ENCODE measurements around the gene CNTN2.

CNTN2 gene

DNA sequence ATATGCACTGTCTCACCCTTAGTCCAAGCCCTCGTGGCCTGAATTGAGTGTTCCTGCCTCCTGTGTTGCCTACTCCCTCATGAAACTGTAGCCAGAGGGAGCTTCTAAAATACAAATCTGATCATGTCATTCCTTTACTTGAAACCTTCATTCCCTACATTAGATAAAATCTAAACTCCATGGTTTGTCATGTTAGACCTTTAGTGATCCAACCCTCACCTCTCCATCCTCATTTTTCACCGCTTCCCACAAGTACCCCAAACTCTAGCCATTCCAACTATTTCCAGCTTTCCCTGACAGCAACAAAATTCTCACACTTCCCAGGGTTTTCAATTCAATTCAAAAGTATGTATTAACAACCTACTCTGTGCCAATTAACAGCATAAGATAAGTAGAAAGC is 18.3 kb upstream of the CNTN2 start:
- H3K36me3 ChIP-seq, result no peaks in the 10 kb centered on the region
- no peak overlapping the region for H3K27ac ChIP-seq
- no peak for DNase-seq
- TF ChIP-seq, protein P1, sequence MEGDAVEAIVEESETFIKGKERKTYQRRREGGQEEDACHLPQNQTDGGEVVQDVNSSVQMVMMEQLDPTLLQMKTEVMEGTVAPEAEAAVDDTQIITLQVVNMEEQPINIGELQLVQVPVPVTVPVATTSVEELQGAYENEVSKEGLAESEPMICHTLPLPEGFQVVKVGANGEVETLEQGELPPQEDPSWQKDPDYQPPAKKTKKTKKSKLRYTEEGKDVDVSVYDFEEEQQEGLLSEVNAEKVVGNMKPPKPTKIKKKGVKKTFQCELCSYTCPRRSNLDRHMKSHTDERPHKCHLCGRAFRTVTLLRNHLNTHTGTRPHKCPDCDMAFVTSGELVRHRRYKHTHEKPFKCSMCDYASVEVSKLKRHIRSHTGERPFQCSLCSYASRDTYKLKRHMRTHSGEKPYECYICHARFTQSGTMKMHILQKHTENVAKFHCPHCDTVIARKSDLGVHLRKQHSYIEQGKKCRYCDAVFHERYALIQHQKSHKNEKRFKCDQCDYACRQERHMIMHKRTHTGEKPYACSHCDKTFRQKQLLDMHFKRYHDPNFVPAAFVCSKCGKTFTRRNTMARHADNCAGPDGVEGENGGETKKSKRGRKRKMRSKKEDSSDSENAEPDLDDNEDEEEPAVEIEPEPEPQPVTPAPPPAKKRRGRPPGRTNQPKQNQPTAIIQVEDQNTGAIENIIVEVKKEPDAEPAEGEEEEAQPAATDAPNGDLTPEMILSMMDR (IDR thresholded peaks at IDR 0.05; ENCODE audit: low read depth, low read length), result no peak
- H3K9me3 ChIP-seq (ENCODE audit: severe bottlenecking), result no peaks in the 10 kb centered on the region
- H3K4me3 ChIP-seq (ENCODE audit: low read depth, low read length), result no peak overlapping the region
- H3K27me3 ChIP-seq (ENCODE audit: insufficient read depth, low read depth, severe bottlenecking), result no peaks in the 10 kb centered on the region

DNA sequence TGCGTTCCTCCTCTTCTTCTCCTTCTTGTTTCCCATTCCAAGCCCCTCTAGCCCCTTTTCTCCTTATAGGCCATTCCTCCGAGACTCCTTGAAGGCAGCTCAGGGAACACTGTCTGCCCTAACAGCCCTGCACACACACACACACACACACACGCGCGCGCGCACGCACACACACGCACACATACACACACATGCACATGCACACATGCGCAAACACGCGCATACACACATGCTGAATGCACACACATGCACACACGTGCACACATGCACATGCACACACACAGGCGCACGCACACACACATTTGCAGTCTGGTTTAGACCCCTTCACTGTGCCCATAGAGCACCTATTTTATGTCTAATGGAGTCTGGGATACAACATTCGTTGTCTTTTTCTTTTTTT is 17.8 kb upstream of the CNTN2 start:
- TF ChIP-seq, protein P1 (IDR thresholded peaks at IDR 0.05; ENCODE audit: low read depth, low read length), result no peak
- no peaks in the 10 kb centered on the region for H3K9me3 ChIP-seq (ENCODE audit: severe bottlenecking)
- no peak for DNase-seq
- H3K4me3 ChIP-seq (ENCODE audit: low read depth, low read length), result no peak overlapping the region
- H3K27ac ChIP-seq, result no peak overlapping the region
- no peaks in the 10 kb centered on the region for H3K36me3 ChIP-seq
- H3K27me3 ChIP-seq (ENCODE audit: insufficient read depth, low read depth, severe bottlenecking), result no peaks in the 10 kb centered on the region

DNA sequence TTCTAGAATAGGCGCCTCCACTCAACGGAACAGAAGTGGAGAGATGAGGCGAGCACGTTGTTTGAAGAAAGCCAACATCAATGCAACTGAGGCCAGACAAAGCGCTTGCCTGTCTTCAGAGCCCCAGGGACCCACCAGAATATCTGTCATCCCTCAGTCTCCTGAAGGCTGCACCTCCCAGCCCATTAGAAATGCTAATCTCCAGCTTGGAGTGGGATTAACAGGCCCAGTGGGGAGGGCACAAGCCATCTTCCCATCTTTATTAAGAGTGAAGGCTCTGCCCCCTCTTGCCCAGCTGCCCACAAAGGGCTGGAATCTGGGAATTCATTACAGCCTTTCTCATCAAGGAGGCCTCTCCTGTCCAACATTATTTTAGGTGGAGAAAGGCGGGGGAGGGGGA is 16.8 kb upstream of the CNTN2 start:
- Histone ChIP-seq H3K27ac (peak overlapping the region; percentile 43), H3K36me3 (no peaks in the 10 kb centered on the region), H3K27me3 (ENCODE audit: insufficient read depth, low read depth, severe bottlenecking) (no peaks in the 10 kb centered on the region), H3K9me3 (ENCODE audit: severe bottlenecking) (no peaks in the 10 kb centered on the region), H3K4me3 (ENCODE audit: low read depth, low read length) (no peak overlapping the region)
- TF ChIP-seq, protein P1 (IDR thresholded peaks at IDR 0.05; ENCODE audit: low read depth, low read length), result no peak
- peak; percentile 95 for DNase-seq

DNA sequence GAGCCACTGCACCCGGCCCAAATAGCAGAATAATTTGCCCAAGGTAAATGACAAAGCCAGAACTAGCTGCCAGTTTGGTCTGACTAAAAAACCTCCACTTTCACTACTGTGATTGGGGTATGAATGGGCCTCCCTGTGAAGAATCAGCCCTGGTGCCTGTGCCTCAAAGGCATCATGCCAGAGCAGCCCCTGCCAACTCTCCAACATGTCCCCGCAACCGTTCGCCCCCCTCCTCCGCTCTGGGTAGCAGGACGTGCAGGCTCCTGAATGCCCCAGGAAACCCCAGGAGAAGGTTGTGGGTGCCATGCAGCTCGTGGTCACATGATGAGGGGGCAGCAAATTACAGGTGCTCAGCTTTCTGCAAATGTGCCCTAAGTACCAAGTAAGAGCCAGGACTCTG is 14.6 kb upstream of the CNTN2 start:
- TF ChIP-seq, protein P1 (IDR thresholded peaks at IDR 0.05; ENCODE audit: low read depth, low read length), result no peak
- Histone ChIP-seq H3K27ac (peak overlapping the region; percentile 8), H3K9me3 (ENCODE audit: severe bottlenecking) (no peaks in the 10 kb centered on the region), H3K4me3 (ENCODE audit: low read depth, low read length) (no peak overlapping the region), H3K27me3 (ENCODE audit: insufficient read depth, low read depth, severe bottlenecking) (no peaks in the 10 kb centered on the region), H3K36me3 (no peaks in the 10 kb centered on the region)
- no peak for DNase-seq

DNA sequence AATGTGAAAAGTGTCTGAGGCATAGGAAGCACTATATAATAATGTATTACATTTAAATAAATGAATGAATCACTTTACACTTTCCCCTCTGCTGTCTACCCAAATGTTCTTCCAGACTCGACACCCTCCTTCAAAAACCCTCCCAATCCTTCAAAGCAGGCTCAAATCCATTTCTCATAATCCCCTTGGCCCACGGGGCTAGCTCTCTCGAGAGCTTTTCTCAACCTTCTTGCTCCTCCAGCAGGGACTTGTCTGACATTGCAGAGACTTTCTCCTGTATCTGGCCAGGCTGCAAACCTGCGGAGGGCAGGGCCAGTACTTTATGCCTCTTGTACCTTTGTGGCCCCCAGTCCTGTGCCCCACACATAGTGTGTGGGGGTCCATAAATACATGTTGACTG is 14.1 kb upstream of the CNTN2 start:
- DNase-seq, result peak; percentile 94
- no peak overlapping the region for H3K4me3 ChIP-seq (ENCODE audit: low read depth, low read length)
- H3K27me3 ChIP-seq (ENCODE audit: insufficient read depth, low read depth, severe bottlenecking), result no peaks in the 10 kb centered on the region
- TF ChIP-seq, protein P1 (IDR thresholded peaks at IDR 0.05; ENCODE audit: low read depth, low read length), result peak; percentile 88
- no peaks in the 10 kb centered on the region for H3K36me3 ChIP-seq
- H3K27ac ChIP-seq, result peak overlapping the region; percentile 22
- H3K9me3 ChIP-seq (ENCODE audit: severe bottlenecking), result no peaks in the 10 kb centered on the region

DNA sequence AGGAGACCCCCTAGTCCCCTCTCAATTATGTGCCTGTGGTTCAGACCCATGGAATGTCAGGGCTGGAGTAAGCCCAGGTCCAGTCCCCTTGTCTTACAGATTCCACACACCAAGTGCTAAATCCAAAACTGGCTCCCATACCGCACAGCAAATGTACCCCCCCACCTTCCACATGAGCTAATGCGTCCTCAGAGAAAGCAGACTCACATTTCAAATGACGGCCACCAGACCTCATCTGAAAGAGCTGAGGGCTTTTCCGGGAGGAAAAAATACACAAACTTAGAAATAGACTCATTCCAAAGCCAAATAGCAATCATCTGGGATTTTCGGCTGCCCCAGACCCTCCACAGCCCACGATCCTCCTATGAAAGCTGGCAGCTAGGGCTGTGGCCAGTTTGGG is 12.8 kb upstream of the CNTN2 start:
- Histone ChIP-seq H3K27me3 (ENCODE audit: insufficient read depth, low read depth, severe bottlenecking) (no peaks in the 10 kb centered on the region), H3K36me3 (no peaks in the 10 kb centered on the region), H3K9me3 (ENCODE audit: severe bottlenecking) (no peaks in the 10 kb centered on the region), H3K27ac (peak overlapping the region; percentile 74), H3K4me3 (ENCODE audit: low read depth, low read length) (peak overlapping the region; percentile 2; the same call in 1 of the 2 replicates)
- DNase-seq, result no peak
- TF ChIP-seq, protein P1 (IDR thresholded peaks at IDR 0.05; ENCODE audit: low read depth, low read length), result no peak

Measured in WERI-Rb-1 (cell line).